ENCODE measurements around the gene SCNM1.

DNA sequence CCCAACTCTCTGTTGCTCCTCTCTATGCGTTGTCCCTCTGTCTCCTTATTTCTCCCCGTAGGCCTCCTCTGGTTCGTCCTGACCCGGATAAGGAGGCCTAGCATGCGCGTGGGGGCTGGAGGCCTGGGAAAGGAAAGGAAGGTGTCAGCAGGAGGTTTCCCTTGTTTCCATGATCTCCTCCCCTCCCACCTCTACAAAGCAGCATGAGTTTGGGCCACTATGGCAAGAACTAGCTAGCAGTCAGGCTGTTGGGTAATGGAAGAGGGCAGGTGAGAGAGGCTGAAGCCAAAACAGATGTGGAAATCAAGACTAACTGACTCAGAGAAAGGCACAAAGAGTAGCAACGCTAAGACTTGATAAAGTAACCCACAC lies 18.8 kb upstream of the SCNM1 start:
- TF ChIP-seq, protein P1, sequence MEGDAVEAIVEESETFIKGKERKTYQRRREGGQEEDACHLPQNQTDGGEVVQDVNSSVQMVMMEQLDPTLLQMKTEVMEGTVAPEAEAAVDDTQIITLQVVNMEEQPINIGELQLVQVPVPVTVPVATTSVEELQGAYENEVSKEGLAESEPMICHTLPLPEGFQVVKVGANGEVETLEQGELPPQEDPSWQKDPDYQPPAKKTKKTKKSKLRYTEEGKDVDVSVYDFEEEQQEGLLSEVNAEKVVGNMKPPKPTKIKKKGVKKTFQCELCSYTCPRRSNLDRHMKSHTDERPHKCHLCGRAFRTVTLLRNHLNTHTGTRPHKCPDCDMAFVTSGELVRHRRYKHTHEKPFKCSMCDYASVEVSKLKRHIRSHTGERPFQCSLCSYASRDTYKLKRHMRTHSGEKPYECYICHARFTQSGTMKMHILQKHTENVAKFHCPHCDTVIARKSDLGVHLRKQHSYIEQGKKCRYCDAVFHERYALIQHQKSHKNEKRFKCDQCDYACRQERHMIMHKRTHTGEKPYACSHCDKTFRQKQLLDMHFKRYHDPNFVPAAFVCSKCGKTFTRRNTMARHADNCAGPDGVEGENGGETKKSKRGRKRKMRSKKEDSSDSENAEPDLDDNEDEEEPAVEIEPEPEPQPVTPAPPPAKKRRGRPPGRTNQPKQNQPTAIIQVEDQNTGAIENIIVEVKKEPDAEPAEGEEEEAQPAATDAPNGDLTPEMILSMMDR (IDR thresholded peaks at IDR 0.05): no peak
- no peak for TF ChIP-seq POLR2A (IDR thresholded peaks at IDR 0.05)
- no peak for TF ChIP-seq EP300 (IDR thresholded peaks at IDR 0.05)
